Measurements from ENCODE around the gene BTNL2.

GRCh38 chr6:32402812-32403211 lies 4.2 kb downstream of the BTNL2 start:
- TF ChIP-seq CTCF (IDR thresholded peaks at IDR 0.05): no peak
- no peak for TF ChIP-seq ZFX (IDR thresholded peaks at IDR 0.05; ENCODE audit: borderline replicate concordance)
